ENCODE data around the gene ERVFRD-1. TPM values are rescaled to one million over a fixed set of nuclear protein-coding genes. Genes with fewer than 3 reads are reported as not detected.

The ERVFRD-1 gene
- polyA plus RNA-seq, 3 donors, result 0.05 to 0.06 TPM; not detected in 1

- Histone ChIP-seq H3K9ac (ENCODE audit: insufficient read depth, low read length, poor library complexity, severe bottlenecking) (no peak overlapping the region), H3K36me3 (replicated peaks in 1 of 2; ENCODE audit: control insufficient read depth in 1 of 2, insufficient read depth in 2 of 2, low read length in 2 of 2) (no peaks in the 10 kb centered on the region), H3K9me3 (replicated peaks in 1 of 2; ENCODE audit: control insufficient read depth in 1 of 2, insufficient read depth in 1 of 2, low read length in 2 of 2) (no peaks in the 10 kb centered on the region), H3K79me2 (ENCODE audit: insufficient read depth, low read length) (no peaks in the 10 kb centered on the region), H3K4me1 (ENCODE audit: control insufficient read depth in 1 of 2, insufficient read depth in 2 of 2, low read length in 2 of 2) (peaks cover 30 to 33% of the 10 kb centered on the region in 2 donors), H3K4me2 (replicated peaks; ENCODE audit: extremely low read depth, low read length, poor library complexity, severe bottlenecking) (no peak overlapping the region), H2AFZ (ENCODE audit: insufficient read depth, low read depth, low read length, poor library complexity, severe bottlenecking) (no peak overlapping the region), H3K27ac (ENCODE audit: low read depth in 1 of 2, low read length in 2 of 2) (peak overlapping the region in 1 of 2 donors; percentile 81), H3K27me3 (ENCODE audit: control insufficient read depth in 2 of 2, insufficient read depth in 2 of 2, low read length in 2 of 2) (no peaks in the 10 kb centered on the region), H4K20me1 (ENCODE audit: insufficient read depth, low read length) (no peaks in the 10 kb centered on the region), H3K4me3 (replicated peaks in 1 of 3; ENCODE audit: low read depth in 2 of 3, low read length in 3 of 3) (no peak overlapping the region)
- Mint-ChIP-seq H3K36me3 (peaks cover 0 to 2% of the 10 kb centered on the region in 2 donors), H3K27ac (peak overlapping the region; percentile 69 to 98 (median 95)), H3K4me3 (peak overlapping the region in 1 of 2 donors; percentile 33), H3K27me3 (ENCODE audit: low read depth in 3 of 3) (peaks cover 0 to 2% (median 0%) of the 10 kb centered on the region in 3 donors), H3K9me3 (peaks cover 0 to 5% (median 0%) of the 10 kb centered on the region in 7 donors), H3K4me1 (peaks cover 35% of the 10 kb centered on the region)
- DNase-seq, result peak; percentile 69 to 82 (median 76)
- peak; percentile 96 for TF ChIP-seq CTCF (IDR thresholded peaks at IDR 0.05)
- intact Hi-C loops (cut with micrococcal nuclease), result loop anchor here (2.0 to 10.0 kb wide), 6 partner anchors 52 to 433 kb away; partner anchors contain the start of gene SMIM13 (in 1 of the 2)
- 36% methylated on average over 5 of the region's 6 CpGs for WGBS (ENCODE audit: insufficient coverage)
These were observed 32.9 kb upstream of the ERVFRD-1 start for GRCh38 chr6:11144393-11144851.

- no peak overlapping the region for H2AFZ ChIP-seq (ENCODE audit: insufficient read depth, low read depth, low read length, poor library complexity, severe bottlenecking)
- Mint-ChIP-seq H3K4me1 (peaks cover 40% of the 10 kb centered on the region), H3K27ac (peak overlapping the region; percentile 89 to 98 (median 95)), H3K27me3 (ENCODE audit: low read depth in 3 of 3) (peaks cover 0 to 2% (median 0%) of the 10 kb centered on the region in 3 donors), H3K4me3 (peak overlapping the region in 1 of 2 donors; percentile 78), H3K36me3 (peaks cover 0 to 2% of the 10 kb centered on the region in 2 donors), H3K9me3 (peaks cover 0 to 5% (median 0%) of the 10 kb centered on the region in 7 donors)
- no peaks in the 10 kb centered on the region for H3K9me3 ChIP-seq (replicated peaks in 1 of 2; ENCODE audit: control insufficient read depth in 1 of 2, insufficient read depth in 1 of 2, low read length in 2 of 2)
- intact Hi-C loops (cut with micrococcal nuclease), result loop anchor here (2.0 to 10.0 kb wide), 6 partner anchors 51 to 434 kb away; partner anchors contain the start of gene SMIM13 (in 1 of the 2)
- no peaks in the 10 kb centered on the region for H3K27me3 ChIP-seq (ENCODE audit: control insufficient read depth in 2 of 2, insufficient read depth in 2 of 2, low read length in 2 of 2)
- H3K36me3 ChIP-seq (replicated peaks in 1 of 2; ENCODE audit: control insufficient read depth in 1 of 2, insufficient read depth in 2 of 2, low read length in 2 of 2), result no peaks in the 10 kb centered on the region
- H3K79me2 ChIP-seq (ENCODE audit: insufficient read depth, low read length), result no peaks in the 10 kb centered on the region
- peak overlapping the region in 1 of 2 donors; percentile 81 for H3K27ac ChIP-seq (ENCODE audit: low read depth in 1 of 2, low read length in 2 of 2)
- H3K4me2 ChIP-seq (replicated peaks; ENCODE audit: extremely low read depth, low read length, poor library complexity, severe bottlenecking), result peak overlapping the region; percentile 43
- no peak for TF ChIP-seq CTCF (IDR thresholded peaks at IDR 0.05)
- H4K20me1 ChIP-seq (ENCODE audit: insufficient read depth, low read length), result no peaks in the 10 kb centered on the region
- H3K9ac ChIP-seq (ENCODE audit: insufficient read depth, low read length, poor library complexity, severe bottlenecking), result no peak overlapping the region
- 33% methylated on average over 9 of the region's 10 CpGs for WGBS (ENCODE audit: insufficient coverage)
- DNase-seq, result peak; percentile 96 to 99 (median 98)
- peaks cover 30 to 33% of the 10 kb centered on the region in 2 donors for H3K4me1 ChIP-seq (ENCODE audit: control insufficient read depth in 1 of 2, insufficient read depth in 2 of 2, low read length in 2 of 2)
- no peak overlapping the region for H3K4me3 ChIP-seq (replicated peaks in 1 of 3; ENCODE audit: low read depth in 2 of 3, low read length in 3 of 3)
These were observed 32.2 kb upstream of the ERVFRD-1 start for GRCh38 chr6:11143394-11144371.

Measured in CD14-positive monocyte (primary cell).